Activated CD8-positive, alpha-beta memory T cell treated with anti-CD3 and anti-CD28 coated beads, Interleukin-2, amount 10 ng/mL, durations not matched to agents 7 days and 5 days (primary cell): ENCODE measurements around the gene CADPS. TPM values are rescaled to one million over a fixed set of nuclear protein-coding genes. Genes with fewer than 3 reads are reported as not detected.
"Not testable (repeated sequence)": the region's sequence is repeated elsewhere in the genome, so short reads cannot be mapped to it uniquely, and the experiment has no call there.

Experiments
- ATAC-seq: fragments of 150-1000 bp; cut with Tn5 transposase; one replicate; pipeline ENCODE4 v1.10.0; 2021; ENCODE audit warnings: moderate library complexity
- CTCF ChIA-PET: fragments of 350-600 bp; sonication (Branson Sonifier 250); formaldehyde crosslinking; loops from one replicate; lab custom pipeline; 2021; ENCODE audit warnings: antibody characterized with exemption; lab: Charles Lee
- DNase-seq: peaks from one replicate; pipeline ENCODE4 v3.0.0-alpha.2; 2020
- H3K27ac Mint-ChIP-seq: one replicate; pipeline ENCODE4 v1.8.0; 2021; ENCODE audit warnings: mild to moderate bottlenecking, mixed read lengths
- H3K27me3 Mint-ChIP-seq: one replicate; pipeline ENCODE4 v1.8.0; 2021; ENCODE audit warnings: mixed read lengths
- H3K36me3 Mint-ChIP-seq: one replicate; pipeline ENCODE4 v1.8.0; 2021; ENCODE audit warnings: mild to moderate bottlenecking, mixed read lengths
- H3K4me1 Mint-ChIP-seq: one replicate; pipeline ENCODE4 v1.8.0; 2021; ENCODE audit warnings: mixed read lengths
- H3K4me3 Mint-ChIP-seq: one replicate; pipeline ENCODE4 v1.8.0; 2021; ENCODE audit warnings: mild to moderate bottlenecking, moderate library complexity, mixed read lengths
- H3K9me3 Mint-ChIP-seq: one replicate; pipeline ENCODE4 v1.8.0; 2022; ENCODE audit warnings: low read depth, mixed read lengths
- total RNA-seq, 2 experiments: library from RNA; stranded (reverse); gene quantifications; one replicate each; pipeline ENCODE4 v1.2.3, GENCODE V29; 2021

CADPS gene
- total RNA-seq, 2 experiments from 2014 or later, result not detected

DNA sequence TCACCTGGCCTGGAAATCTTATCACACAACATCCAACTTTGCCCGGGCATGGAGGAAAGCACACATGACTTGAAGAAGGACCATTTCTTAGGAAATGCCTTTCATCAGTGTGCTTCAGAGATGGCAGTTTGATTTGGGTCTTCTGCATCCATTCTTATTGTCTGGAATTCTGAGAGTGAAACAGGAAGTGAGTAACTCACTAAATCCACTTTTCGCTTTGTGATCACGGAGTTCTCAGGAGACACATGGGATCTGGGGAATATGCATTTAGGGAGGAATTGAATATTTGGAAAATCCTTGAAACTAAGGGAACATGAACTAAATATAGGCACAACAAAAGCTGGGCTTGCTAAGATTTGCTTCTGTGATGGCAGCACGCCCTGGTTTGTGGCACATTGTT, 289.4 kb downstream of the CADPS start:
- Mint-ChIP-seq H3K36me3 (no peaks in the 10 kb centered on the region), H3K27me3 (no peaks in the 10 kb centered on the region), H3K9me3 (peaks cover 3% of the 10 kb centered on the region), H3K4me3 (no peak overlapping the region), H3K27ac (no peak overlapping the region), H3K4me1 (no peaks in the 10 kb centered on the region)
- CTCF ChIA-PET, result no interaction called here
- ATAC-seq, result no peak
- DNase-seq, result no peak

GRCh38 chr3:62584636-62585035, 290.6 kb downstream of the CADPS start:
- no peaks in the 10 kb centered on the region for H3K27me3 Mint-ChIP-seq
- H3K9me3 Mint-ChIP-seq, result peaks cover 3% of the 10 kb centered on the region
- no peaks in the 10 kb centered on the region for H3K36me3 Mint-ChIP-seq
- H3K27ac Mint-ChIP-seq, result no peak overlapping the region
- H3K4me1 Mint-ChIP-seq, result no peaks in the 10 kb centered on the region
- H3K4me3 Mint-ChIP-seq, result no peak overlapping the region
- no peak for ATAC-seq
- CTCF ChIA-PET, result no interaction called here
- no peak for DNase-seq

GRCh38 chr3:62582495-62583172, 292.6 kb downstream of the CADPS start:
- H3K27ac Mint-ChIP-seq, result no peak overlapping the region
- no peaks in the 10 kb centered on the region for H3K4me1 Mint-ChIP-seq
- H3K4me3 Mint-ChIP-seq, result no peak overlapping the region
- H3K36me3 Mint-ChIP-seq, result peaks cover 1% of the 10 kb centered on the region
- peaks cover 12% of the 10 kb centered on the region for H3K9me3 Mint-ChIP-seq
- ATAC-seq, result no peak
- CTCF ChIA-PET, result no interaction called here
- H3K27me3 Mint-ChIP-seq, result no peaks in the 10 kb centered on the region
- no peak for DNase-seq

DNA sequence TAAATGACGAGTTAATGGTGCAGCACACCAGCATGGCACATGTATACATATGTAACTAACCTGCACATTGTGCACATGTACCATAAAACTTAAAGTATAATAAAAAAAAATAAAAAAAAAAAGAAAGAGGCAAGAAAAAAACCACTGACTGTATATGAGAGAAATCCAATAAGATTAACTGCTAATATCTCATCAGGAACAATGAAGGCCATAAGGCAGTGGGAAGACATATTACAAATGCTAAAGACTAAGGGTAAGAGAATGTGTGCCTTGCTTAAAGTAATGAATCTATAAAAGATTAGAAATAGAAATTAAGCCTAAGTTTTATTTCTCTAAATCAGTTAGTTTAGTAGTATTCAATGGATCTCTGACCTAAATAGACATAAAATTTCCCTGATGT, 294.7 kb downstream of the CADPS start:
- CTCF ChIA-PET, ATAC-seq, DNase-seq, H3K27ac Mint-ChIP-seq, H3K36me3 Mint-ChIP-seq, H3K4me1 Mint-ChIP-seq, H3K27me3 Mint-ChIP-seq, H3K4me3 Mint-ChIP-seq: not testable (repeated sequence)
- peaks cover 12% of the 10 kb centered on the region for H3K9me3 Mint-ChIP-seq

DNA sequence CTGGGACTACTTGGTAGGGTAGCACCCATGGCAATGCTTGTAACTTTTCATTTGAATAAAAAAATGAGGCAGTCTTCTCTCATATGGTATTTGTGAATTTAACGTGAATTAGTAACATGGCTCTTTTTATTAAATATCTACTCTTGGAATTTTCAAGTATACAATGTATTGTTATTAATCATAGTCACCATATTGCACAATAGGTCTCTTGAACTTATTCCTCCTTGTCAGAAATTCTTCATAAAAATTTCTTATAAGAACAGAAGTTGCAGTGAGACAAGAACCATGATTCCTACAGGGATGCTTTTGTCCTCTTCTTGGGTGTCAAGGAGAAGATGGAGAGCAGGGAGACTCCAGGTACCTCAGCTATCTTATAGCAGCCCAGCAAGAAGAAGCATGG, 298.1 kb downstream of the CADPS start:
- CTCF ChIA-PET, result no interaction called here
- Mint-ChIP-seq H3K4me3 (no peak overlapping the region), H3K27me3 (no peaks in the 10 kb centered on the region), H3K9me3 (peaks cover 12% of the 10 kb centered on the region), H3K36me3 (peaks cover 1% of the 10 kb centered on the region), H3K27ac (no peak overlapping the region), H3K4me1 (no peaks in the 10 kb centered on the region)
- no peak for ATAC-seq
- DNase-seq, result no peak

DNA sequence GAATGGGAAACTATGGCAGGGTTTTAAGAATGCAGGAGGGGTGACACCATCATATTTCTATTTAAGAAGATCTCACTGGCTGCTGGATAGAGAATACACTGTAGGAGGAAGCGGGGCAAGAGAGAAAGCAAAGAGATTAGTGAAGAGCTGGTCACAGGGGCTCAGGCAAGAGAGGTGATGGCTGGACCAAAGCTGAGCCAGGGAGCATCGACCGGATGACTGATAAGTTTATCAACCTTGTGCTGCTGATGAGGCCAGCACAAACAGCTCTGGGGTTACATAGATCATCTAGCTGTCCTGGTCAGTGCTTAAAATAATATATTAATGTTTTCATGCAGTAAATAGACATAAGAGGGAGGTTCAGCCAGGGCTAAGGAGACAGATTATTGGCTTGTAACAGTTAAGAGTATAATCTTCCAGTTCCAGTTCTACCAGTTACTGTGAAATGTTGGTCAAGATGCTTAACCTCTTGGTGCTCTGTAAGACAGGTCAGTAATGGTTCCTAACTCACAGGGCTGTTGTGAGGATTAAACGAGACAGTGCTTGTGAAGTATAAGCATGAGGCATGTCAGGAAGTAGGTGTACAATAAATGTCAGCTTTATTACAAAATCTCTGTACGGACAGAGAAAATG, 300.8 kb downstream of the CADPS start:
- ATAC-seq (no peak), DNase-seq (no peak)
- CTCF ChIA-PET, result interaction anchor here (0.6 kb wide), 1 partner anchor 234 kb away, joined by 3 read pairs; no protein-coding TSS in a partner anchor
- H3K4me1 Mint-ChIP-seq, result no peaks in the 10 kb centered on the region
- no peak overlapping the region for H3K4me3 Mint-ChIP-seq
- H3K27me3 Mint-ChIP-seq, result no peaks in the 10 kb centered on the region
- peaks cover 1% of the 10 kb centered on the region for H3K36me3 Mint-ChIP-seq
- H3K9me3 Mint-ChIP-seq, result peaks cover 7% of the 10 kb centered on the region
- no peak overlapping the region for H3K27ac Mint-ChIP-seq

GRCh38 chr3:62571916-62572315, 303.3 kb downstream of the CADPS start:
- peak overlapping the region; percentile 20 for H3K27ac Mint-ChIP-seq
- CTCF ChIA-PET, result no interaction called here
- no peak for ATAC-seq

GRCh38 chr3:62570888-62571287, 304.3 kb downstream of the CADPS start:
- ATAC-seq (no peak), DNase-seq (no peak)
- CTCF ChIA-PET, result interaction anchor here (0.6 kb wide), 1 partner anchor 38 kb away, joined by 3 read pairs; no protein-coding TSS in a partner anchor
- H3K9me3 Mint-ChIP-seq, result no peaks in the 10 kb centered on the region
- H3K27me3 Mint-ChIP-seq, result no peaks in the 10 kb centered on the region
- no peak overlapping the region for H3K4me3 Mint-ChIP-seq
- no peaks in the 10 kb centered on the region for H3K36me3 Mint-ChIP-seq
- H3K4me1 Mint-ChIP-seq, result no peaks in the 10 kb centered on the region
- H3K27ac Mint-ChIP-seq, result no peak overlapping the region

More at GRCh38 chr3:62571916-62572315, 303.3 kb downstream of the CADPS start:
- Mint-ChIP-seq H3K27me3 (no peaks in the 10 kb centered on the region), H3K4me1 (no peaks in the 10 kb centered on the region), H3K36me3 (no peaks in the 10 kb centered on the region), H3K4me3 (no peak overlapping the region), H3K9me3 (no peaks in the 10 kb centered on the region)
- no peak for DNase-seq

DNA sequence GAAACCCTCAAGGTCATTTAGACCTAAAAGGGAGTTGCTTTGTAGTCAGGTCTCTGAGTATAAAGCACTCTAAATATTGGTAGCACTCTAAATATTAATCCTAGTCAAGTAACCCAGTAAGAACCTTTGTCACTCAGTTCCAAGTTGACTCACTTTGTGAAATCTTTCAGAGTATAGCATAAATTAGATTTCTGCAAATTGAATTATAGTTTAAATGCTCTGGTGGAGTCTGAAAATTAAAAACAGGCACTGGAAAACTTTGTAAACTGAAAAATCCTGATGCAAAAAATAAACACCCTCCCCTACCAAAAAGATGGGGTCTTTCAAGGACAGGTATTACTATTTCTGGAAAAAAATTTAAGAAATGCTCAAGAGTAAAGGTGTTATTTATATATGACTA, 305.6 kb downstream of the CADPS start:
- CTCF ChIA-PET, result no interaction called here
- Mint-ChIP-seq H3K4me1 (no peaks in the 10 kb centered on the region), H3K27ac (no peak overlapping the region), H3K4me3 (no peak overlapping the region), H3K27me3 (no peaks in the 10 kb centered on the region), H3K36me3 (no peaks in the 10 kb centered on the region), H3K9me3 (no peaks in the 10 kb centered on the region)
- DNase-seq, result no peak
- ATAC-seq, result no peak

DNA sequence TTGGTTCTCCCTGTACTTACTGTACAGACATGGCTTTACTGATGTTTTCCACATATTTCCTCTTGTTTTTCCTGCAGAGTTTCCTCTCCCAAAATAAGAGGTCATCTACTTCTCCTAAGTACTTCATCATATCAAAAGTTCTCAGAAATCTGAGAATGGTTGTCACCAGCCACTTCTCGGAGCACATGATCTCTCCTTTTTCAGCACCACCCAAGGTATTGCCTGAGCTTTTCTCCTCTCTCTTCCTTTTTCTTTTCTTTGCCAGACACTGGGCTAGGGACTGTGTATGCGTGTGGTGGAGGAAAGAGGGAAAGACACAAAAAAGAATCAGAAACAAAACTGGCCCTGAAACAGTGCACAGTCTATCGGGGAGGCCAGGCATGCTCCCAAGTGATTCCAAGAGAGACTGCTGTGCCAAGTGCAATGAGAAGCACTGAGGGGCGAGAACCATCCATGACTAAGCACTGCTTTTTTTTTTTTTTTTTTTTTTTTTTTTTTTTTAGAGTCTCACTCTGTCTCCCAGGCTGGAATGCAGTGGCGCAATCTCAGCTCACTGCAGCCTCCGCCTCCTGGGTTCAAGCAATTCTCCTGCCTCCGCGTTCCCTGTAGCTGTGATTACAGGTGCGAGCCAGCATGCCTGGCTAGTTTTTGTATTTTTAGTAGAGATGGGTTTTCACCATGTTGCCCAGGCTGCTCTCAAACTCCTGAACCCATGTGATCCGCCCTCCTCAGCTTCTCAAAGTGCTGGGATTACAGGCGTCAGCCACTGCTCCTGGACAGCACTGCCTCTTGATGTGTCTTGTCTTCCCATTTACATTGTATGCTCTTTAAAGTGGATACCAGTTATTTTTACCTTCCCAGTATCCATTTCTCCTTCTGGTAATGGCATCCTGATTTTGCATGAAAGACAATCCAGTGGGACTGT, 307.9 kb downstream of the CADPS start:
- ATAC-seq (no peak), DNase-seq (no peak)
- no peaks in the 10 kb centered on the region for H3K4me1 Mint-ChIP-seq
- no peaks in the 10 kb centered on the region for H3K9me3 Mint-ChIP-seq
- no peaks in the 10 kb centered on the region for H3K27me3 Mint-ChIP-seq
- H3K36me3 Mint-ChIP-seq, result no peaks in the 10 kb centered on the region
- H3K27ac Mint-ChIP-seq, result no peak overlapping the region
- no peak overlapping the region for H3K4me3 Mint-ChIP-seq
- CTCF ChIA-PET, result interaction anchor here (1.4 kb wide), 1 partner anchor 14 kb away, joined by 3 read pairs; no protein-coding TSS in a partner anchor

GRCh38 chr3:62566022-62566557, 309.1 kb downstream of the CADPS start:
- H3K9me3 Mint-ChIP-seq, result no peaks in the 10 kb centered on the region
- CTCF ChIA-PET, result no interaction called here
- H3K36me3 Mint-ChIP-seq, result no peaks in the 10 kb centered on the region
- no peaks in the 10 kb centered on the region for H3K4me1 Mint-ChIP-seq
- H3K4me3 Mint-ChIP-seq, result no peak overlapping the region
- no peak for DNase-seq
- no peak for ATAC-seq
- no peak overlapping the region for H3K27ac Mint-ChIP-seq
- H3K27me3 Mint-ChIP-seq, result no peaks in the 10 kb centered on the region

GRCh38 chr3:62562596-62562995, 312.6 kb downstream of the CADPS start:
- H3K36me3 Mint-ChIP-seq, result no peaks in the 10 kb centered on the region
- no peaks in the 10 kb centered on the region for H3K27me3 Mint-ChIP-seq
- no peak overlapping the region for H3K27ac Mint-ChIP-seq
- DNase-seq (no peak), ATAC-seq (no peak)
- no peaks in the 10 kb centered on the region for H3K9me3 Mint-ChIP-seq
- no peaks in the 10 kb centered on the region for H3K4me1 Mint-ChIP-seq
- no peak overlapping the region for H3K4me3 Mint-ChIP-seq
- CTCF ChIA-PET, result no interaction called here

- no peaks in the 10 kb centered on the region for H3K9me3 Mint-ChIP-seq
- CTCF ChIA-PET, result no interaction called here
- no peaks in the 10 kb centered on the region for H3K4me1 Mint-ChIP-seq
- no peak overlapping the region for H3K4me3 Mint-ChIP-seq
- no peaks in the 10 kb centered on the region for H3K27me3 Mint-ChIP-seq
- DNase-seq, result no peak
- no peaks in the 10 kb centered on the region for H3K36me3 Mint-ChIP-seq
- no peak for ATAC-seq
- H3K27ac Mint-ChIP-seq, result no peak overlapping the region
These were observed 313.2 kb downstream of the CADPS start for GRCh38 chr3:62562017-62562416.
